GM19467 (cell line): Measurements from ENCODE around the gene PRR18.

Experiments
- ATAC-seq: cut with Tn5 transposase; IDR thresholded peaks from one replicate; pipeline ENCODE4 v1.9.1; 2021; ENCODE audit warnings: mild to moderate bottlenecking, moderate library complexity; ENCODE audit not compliant: unreplicated experiment

The PRR18 gene

DNA sequence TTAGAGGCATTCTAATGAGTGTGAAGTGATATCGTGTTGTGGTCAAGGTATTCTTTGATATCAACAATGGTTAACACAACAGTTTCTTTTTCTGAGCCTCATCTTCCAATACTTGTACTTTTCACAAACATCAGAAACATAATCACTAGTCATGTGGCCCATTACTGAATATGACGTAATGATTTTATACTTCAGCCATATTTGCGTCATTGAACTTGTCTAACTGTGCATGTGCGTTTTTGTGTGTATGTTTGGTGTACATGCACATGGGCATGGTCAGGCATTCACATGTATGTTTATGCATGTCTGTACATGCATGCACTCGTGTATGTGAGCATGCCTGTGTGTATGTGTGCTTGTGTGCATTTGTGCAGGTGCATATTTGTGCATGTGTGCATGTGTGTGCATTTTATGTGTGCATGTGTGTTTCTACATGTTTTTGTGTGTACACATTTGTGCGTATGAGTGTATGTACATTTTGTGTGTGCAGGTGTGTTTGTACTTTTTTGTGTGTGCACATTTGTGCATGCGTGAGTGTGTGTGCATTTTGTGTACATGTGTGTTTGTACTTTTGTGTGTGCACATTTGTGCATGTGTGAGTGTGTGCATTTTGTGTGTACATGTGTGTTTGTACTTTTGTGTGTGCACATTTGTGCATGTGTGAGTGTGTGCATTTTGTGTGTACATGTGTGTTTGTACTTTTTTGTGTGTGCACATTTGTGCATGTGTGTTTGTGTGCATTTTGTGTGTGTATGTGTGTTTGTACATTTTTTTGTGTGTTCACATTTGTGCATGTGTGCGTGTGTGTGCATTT, 29.4 kb downstream of the PRR18 start:
- ATAC-seq, result no peak

- ATAC-seq, result no peak
Measured at GRCh38 chr6:166277892-166278578, 30.2 kb downstream of the PRR18 start.

- ATAC-seq, result no peak
Measured at GRCh38 chr6:166277018-166277417, 31.2 kb downstream of the PRR18 start.

DNA sequence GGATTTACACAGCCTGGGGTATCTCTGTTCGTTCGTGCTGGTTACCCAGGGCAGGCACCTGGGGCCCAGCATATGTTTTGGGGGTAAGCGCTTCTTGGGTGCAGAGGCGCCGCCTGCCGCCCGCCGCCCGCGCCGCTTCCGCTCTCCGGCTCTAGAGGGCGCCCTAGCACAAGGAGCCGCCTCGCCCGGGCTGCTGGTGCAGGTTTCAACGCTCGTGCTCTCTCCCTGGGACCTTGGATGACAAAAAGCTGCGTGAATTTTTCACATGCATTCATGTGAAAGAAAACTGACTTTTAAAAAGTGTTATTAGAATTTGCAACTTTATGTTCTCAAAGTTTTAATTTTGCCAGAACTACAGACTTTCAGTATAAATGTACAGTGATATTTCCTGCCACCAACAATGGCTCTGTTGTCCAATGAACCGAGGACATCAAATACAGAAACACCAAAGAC, 32.5 kb downstream of the PRR18 start:
- peak; percentile 83 for ATAC-seq

- no peak for ATAC-seq
Measured at GRCh38 chr6:166274739-166275370, 33.3 kb downstream of the PRR18 start.

- ATAC-seq, result no peak
Measured at GRCh38 chr6:166274163-166274562, 34.0 kb downstream of the PRR18 start.

GRCh38 chr6:166271376-166271765, 36.8 kb downstream of the PRR18 start:
- no peak for ATAC-seq

DNA sequence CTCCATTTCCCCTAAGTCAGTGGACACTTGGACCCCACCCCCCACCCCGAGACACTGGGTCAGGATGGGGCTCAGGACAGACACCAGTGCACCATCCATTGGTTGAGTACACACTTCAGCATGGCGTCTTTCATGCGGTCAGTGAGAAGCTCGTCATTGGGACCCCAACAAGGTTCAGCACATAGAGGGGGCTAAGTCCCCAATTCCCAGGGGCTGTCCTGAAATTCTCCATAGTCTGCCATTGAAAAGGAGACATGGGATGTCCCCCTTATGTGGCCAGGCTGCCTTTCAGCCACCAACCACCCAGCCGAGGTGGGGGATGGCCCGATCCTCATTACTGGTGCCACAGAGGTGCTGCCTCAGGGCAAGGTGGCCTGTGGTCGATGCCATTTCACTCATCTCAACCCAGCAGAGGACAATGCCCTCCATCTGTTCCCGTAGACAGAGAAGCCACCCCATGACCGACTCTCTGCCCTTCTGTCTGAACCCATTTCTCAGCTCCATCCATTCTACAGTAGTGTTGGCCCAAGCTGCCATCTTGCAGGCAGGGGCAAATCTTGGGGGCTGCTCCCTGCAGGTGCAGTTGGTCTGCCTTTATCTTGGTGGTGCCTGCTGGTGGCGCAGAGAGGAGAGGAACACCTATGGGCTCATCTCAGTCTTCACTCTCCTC, 37.4 kb downstream of the PRR18 start:
- no peak for ATAC-seq

DNA sequence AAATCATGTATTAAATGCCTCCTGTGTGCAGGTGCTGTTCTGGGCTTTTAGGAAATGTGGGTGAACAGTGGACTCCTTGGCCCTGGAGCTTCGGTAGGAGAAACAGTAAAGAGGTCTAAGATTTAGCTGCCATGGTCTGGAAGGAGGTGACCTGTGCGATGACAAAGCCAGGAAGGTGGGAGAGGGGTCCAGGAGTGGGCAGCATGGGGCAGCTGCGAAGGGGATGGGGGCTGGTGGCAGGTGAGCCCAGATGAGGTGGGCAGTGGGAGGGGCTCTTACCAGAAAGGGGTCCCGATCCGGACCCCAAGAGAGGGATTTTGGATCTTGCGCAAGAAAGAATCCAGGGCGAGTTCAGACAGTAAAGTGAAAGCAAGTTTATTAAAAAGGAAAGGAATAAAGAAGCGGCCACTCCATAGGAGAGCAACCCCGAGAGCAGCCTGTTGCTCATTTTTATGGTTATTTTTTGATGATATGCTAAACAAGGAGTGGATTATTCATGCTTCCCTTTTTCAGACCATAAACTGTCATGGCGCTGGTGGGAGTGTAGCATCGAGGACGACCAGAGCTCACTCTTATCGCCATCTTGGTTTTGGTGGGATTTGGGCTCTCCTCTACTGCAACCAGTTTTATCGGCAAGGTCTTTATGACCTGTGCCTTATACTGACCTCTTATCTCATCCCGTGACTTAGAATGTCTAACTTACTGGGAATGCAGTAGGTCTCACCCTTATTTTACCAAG, 38.7 kb downstream of the PRR18 start:
- ATAC-seq, result no peak

GRCh38 chr6:166268431-166268830, 39.8 kb downstream of the PRR18 start:
- no peak for ATAC-seq

GRCh38 chr6:166267526-166267925, 40.7 kb downstream of the PRR18 start:
- no peak for ATAC-seq

- no peak for ATAC-seq
Measured at GRCh38 chr6:166266336-166266735, 41.9 kb downstream of the PRR18 start.

GRCh38 chr6:166262743-166263515, 45.3 kb downstream of the PRR18 start:
- ATAC-seq, result no peak

- no peak for ATAC-seq
Measured at GRCh38 chr6:166259296-166259977, 48.8 kb downstream of the PRR18 start.

DNA sequence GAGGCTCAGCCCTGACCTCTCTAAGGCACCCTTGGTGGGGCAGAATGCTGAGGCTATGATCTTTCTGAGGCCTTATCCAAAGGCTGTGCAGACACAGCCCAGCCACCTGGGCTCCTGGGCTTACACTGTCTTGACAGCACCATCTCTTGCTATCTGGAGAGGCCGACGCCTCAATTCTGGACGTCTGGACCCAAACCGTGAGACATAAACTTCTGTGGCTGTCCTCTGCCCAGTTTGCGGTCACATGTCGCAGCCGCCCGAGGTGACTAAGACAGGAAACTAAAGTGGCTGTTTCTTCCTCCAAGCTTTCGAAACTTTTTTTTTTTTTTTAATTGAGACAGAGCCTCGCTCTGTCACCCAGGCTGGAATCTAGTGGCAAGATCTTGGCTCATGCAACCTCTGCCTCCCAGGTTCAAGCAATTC, 49.3 kb downstream of the PRR18 start:
- peak; percentile 60 for ATAC-seq

GRCh38 chr6:166257911-166258318, 50.3 kb downstream of the PRR18 start:
- no peak for ATAC-seq
